ENCODE data around the gene ITIH1.
A peak's percentile ranks its signal among the peaks of the same experiment; 100 is the strongest.

ITIH1 gene

GRCh38 chr3:52816199-52816598 lies 38.8 kb downstream of the ITIH1 start:
- no peak for DNase-seq (ENCODE audit: low read depth, low spot score)

DNA sequence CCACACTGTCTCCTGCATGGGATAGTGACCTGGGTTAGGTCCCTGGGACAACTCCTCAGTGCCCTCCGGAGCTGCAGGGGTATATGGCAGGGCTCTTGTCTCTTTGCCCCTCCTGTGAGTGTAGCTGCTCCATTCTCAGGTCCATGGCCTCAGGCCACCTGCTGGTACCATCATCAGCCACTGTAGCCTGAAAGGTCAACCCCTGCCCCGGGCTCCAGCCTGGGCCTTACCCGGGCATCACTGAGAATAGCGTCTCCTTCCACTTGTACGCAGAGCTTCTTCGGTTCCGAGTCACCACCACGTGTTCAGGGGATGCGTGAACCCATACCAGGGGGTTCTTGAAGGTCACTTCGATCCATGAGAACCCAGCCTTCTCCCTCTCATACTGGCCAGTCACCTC lies 39.3 kb downstream of the ITIH1 start:
- DNase-seq (ENCODE audit: low read depth, low spot score) = no peak

- DNase-seq (ENCODE audit: low read depth, low spot score) = no peak
These were observed 39.8 kb downstream of the ITIH1 start for GRCh38 chr3:52817221-52817620.

DNA sequence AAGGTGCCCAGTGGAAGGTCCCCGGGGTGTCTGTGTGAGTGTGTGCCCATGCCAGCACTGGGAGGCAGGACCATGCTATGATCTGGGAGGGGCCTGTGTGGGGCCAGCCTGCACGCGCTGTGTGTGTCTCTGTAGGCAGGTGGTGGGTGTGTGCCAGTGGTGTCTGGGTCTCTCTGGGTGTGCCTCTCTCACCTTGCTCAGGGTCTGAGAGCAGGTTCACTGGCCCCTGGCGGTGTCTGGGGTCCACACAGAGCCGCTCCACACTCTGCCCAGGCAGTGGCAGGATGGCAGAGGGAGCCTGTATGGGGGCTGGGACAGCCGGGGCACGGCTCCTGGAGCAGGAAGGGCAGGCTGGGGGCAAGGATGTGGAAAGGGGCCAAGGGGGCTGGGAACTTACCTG lies 40.5 kb downstream of the ITIH1 start:
- DNase-seq (ENCODE audit: low read depth, low spot score) = no peak

GRCh38 chr3:52819936-52820335 lies 42.5 kb downstream of the ITIH1 start:
- DNase-seq (ENCODE audit: low read depth, low spot score) = no peak

- no peak for DNase-seq (ENCODE audit: low read depth, low spot score)
These were observed 43.3 kb downstream of the ITIH1 start for GRCh38 chr3:52820736-52821135.

GRCh38 chr3:52822363-52822762 lies 45.0 kb downstream of the ITIH1 start:
- no peak for DNase-seq (ENCODE audit: low read depth, low spot score)

- no peak for DNase-seq (ENCODE audit: low read depth, low spot score)
These were observed 46.6 kb downstream of the ITIH1 start for GRCh38 chr3:52824037-52824436.

DNA sequence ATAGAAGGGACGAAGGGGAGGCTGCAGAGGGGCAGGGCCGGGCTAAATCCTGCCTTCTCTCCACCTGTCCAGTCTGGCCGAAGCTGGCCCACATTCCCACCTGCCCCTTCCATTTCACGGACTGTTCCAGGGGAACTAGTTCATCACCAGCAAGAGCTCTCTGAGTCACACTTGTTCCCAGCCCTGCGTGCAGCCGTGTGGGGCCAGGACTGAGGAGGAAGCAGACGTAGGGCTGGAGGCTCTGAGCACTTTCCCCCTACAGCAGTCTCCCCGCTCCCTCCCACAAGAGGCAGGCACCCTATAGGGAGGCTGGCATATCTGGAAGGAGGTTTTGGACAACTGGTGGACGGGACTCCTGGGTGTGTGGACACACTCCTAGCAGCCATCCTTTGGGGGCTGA lies 50.0 kb downstream of the ITIH1 start:
- no peak for DNase-seq (ENCODE audit: low read depth, low spot score)

DNA sequence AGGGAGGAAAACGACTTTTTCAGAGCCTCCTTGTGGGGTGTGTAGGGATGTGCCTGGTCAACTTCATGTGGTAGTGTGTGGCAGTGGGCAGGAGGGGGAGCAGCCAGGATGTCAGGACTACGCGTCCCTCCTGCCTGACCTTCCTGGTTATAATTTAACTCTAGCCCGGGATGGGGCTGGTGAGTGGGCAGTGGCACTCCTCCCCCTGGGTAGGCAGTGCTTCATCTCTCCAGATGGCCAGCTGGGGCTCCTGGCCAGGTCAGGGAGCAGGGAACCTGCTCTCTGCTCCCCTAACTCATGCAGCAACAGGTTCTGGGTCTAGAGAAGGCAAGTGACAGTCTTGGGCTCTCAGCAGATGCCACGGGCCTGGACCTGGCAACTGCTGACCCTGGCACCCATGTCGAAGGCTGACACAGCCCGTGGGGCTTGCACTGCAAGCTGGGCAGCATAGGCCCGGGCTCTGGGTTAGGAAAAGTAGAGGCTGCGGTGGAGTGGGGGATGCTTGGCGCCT lies 50.5 kb downstream of the ITIH1 start:
- DNase-seq (ENCODE audit: low read depth, low spot score) = no peak

DNA sequence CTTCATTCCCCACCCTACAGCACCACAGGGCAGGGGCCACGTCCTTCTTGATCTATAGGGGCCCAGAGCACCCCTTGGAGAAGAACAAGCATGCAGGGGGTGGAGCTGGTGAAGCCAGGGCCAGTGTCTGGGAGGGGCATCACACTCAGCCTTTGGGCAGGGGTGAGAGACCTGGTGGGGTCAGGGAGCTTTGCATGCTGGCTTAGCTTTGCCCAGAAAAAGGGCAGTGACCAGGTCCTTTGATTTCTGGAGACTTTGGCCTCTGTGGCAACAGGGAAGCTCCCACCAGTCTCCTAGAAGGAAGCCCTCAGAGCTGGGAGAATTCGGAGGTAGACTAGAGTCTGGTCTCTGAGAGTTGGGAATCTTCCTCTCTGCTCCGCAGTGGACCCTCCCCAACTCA lies 52.1 kb downstream of the ITIH1 start:
- DNase-seq (ENCODE audit: low read depth, low spot score) = no peak

GRCh38 chr3:52829906-52830463 lies 52.6 kb downstream of the ITIH1 start:
- DNase-seq (ENCODE audit: low read depth, low spot score) = no peak

DNA sequence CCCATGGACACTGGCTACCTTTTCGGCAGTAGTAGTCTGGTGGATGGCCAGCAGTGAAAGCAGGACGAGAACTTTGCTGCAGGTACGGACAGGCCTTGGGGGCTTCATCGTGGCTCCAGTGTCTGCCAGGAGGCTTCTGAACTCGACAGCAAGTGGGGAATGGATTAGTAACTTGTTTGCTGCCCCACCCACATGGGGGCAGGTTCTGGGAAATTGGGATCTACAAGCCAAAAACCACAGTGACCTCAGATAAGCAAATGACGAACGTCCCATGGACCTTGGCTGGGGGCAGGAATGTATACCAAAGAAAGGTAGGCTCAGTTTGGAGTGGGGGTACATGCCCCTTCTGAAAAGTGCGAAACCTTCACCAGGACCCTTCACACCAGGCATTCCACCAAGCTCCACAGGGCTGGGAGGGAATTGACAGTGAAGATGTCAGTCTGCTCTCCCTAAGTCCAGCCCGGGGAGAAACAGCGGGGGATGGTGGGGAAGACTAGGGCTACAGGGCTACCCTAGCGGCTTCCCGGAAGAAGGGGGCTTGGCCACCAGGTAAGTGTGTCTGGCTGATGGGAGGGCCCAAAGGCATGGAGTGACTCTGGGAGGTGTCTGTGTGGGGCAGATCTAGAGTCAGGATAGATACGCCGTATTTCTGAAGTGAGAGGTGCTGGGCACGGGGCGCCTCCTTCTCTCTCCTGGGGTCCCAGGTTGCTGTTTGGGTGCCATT lies 53.3 kb downstream of the ITIH1 start, which contains the start of gene ITIH4:
ITIH4 (minus strand) TSS at position 138 of the 724 bp plus-strand sequence; CDS start at position 108, 30 bp downstream.
- no peak for DNase-seq (ENCODE audit: low read depth, low spot score)

DNA sequence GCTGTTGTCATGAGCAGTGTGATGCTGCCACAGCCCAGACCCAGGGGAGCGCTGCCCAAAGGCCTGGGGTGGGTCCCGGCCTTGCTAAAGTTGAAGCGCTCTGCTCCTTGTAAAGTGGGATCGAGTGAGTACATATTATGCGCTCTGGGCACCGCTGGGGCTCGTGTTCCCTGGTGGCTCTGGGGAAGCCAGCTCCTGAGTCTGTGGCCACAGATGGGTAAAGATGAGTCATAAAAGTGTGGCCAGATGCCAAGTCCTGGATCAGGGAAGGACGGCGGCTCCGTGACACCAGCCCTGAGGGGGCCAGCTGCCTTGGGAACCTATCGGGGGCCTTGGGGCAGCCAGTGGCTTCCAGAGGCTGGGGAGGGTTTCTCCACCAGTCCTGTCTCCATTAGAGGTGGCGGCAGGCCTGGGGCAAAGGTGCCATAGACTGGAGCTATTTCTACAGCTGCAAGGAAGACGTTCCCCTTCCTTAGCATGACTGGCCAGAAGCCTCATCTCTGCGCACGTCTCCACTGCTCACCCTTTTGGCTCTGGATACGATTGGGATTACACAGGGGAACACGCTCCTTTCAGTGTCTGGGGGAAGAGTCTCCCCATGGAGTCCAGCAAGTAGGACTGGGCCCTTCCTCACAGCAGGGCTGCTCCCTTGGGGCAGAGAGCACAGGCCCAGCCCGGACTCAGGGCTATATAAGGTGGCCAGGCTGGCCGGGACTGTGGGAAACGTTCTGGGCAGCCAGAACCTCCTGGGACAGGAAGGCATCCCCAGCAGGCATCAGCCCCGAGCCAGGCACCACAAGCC lies 54.3 kb downstream of the ITIH1 start:
- peak; percentile 56 for DNase-seq (ENCODE audit: low read depth, low spot score)

DNA sequence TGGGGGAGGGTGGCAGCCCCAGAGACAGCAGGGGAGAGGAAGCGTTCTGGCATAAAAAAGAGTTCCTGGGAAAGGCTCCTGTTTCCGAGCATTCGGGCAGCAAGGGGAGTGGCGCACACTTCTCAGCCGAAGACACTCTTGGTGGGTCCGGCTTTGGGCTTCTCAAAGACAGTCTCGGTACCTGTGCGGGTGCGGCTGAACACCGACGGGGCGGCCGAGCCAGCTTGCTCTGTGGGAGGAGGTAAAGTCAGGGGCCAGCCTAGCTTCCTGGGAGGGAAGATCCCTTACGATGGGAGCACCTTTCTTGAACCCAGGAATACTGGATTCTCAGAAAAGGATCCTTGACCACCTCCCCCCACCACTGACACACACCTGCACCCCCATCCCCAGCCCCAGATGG lies 55.8 kb downstream of the ITIH1 start:
- DNase-seq (ENCODE audit: low read depth, low spot score) = no peak

- peak; percentile 36 for DNase-seq (ENCODE audit: low read depth, low spot score)
These were observed 57.6 kb downstream of the ITIH1 start, which contains the start of gene MUSTN1 for GRCh38 chr3:52834871-52835501. Gene MUSTN1 (minus strand): TSS chr3:52835019. CDS start chr3:52834948, 71 bp downstream.

DNA sequence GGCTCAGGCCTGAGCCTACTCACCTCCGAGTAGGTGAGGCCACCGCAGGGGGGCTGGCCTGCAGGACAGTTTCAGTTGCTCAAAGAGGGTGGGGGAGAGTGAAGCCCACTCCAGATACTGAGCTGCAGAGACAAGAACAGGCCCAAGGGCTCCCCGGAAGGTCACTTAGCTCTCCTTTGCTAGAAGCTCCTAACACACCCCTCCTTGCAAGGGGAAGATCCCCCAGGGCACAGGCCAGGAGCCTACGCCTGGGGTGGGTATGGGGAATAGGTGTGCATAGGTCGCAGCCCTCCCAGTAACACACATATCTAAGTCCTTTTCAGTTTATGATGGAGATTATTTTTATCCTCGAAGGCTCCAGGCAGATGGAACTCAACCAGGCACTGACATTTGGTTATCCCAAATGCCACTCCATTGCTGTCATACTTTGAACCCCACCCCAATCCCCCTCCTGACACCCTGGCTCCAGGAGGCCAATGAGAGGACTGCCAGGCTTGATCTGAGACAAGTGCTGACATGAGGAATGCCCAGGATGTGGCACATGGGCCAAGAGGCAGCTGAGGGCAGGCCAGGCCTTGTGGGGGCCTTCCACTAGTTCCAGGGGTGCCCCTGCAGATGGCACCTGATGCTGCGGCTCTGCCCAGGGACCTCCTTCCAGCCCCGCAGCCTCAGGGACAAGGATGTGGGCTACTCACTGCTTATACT lies 58.5 kb downstream of the ITIH1 start:
- no peak for DNase-seq (ENCODE audit: low read depth, low spot score)

GRCh38 chr3:52836471-52836845 lies 59.1 kb downstream of the ITIH1 start:
- no peak for DNase-seq (ENCODE audit: low read depth, low spot score)

GRCh38 chr3:52836986-52837385 lies 59.6 kb downstream of the ITIH1 start:
- no peak for DNase-seq (ENCODE audit: low read depth, low spot score)

- no peak for DNase-seq (ENCODE audit: low read depth, low spot score)
These were observed 61.3 kb downstream of the ITIH1 start for GRCh38 chr3:52838561-52839267.

- no peak for DNase-seq (ENCODE audit: low read depth, low spot score)
These were observed 61.8 kb downstream of the ITIH1 start for GRCh38 chr3:52839268-52839575.
